ENCODE data around the gene FZR1. TPM values are rescaled to one million over a fixed set of nuclear protein-coding genes. Genes with fewer than 3 reads are reported as not detected.

Gene FZR1
- total and polyA plus RNA-seq, 9 of the 15 experiments (the other 6 are each of a cell fraction or from before 2014, with no cell fraction given): 0.18 to 48.0 (median 22.2) TPM

- TF ChIP-seq, protein P1, sequence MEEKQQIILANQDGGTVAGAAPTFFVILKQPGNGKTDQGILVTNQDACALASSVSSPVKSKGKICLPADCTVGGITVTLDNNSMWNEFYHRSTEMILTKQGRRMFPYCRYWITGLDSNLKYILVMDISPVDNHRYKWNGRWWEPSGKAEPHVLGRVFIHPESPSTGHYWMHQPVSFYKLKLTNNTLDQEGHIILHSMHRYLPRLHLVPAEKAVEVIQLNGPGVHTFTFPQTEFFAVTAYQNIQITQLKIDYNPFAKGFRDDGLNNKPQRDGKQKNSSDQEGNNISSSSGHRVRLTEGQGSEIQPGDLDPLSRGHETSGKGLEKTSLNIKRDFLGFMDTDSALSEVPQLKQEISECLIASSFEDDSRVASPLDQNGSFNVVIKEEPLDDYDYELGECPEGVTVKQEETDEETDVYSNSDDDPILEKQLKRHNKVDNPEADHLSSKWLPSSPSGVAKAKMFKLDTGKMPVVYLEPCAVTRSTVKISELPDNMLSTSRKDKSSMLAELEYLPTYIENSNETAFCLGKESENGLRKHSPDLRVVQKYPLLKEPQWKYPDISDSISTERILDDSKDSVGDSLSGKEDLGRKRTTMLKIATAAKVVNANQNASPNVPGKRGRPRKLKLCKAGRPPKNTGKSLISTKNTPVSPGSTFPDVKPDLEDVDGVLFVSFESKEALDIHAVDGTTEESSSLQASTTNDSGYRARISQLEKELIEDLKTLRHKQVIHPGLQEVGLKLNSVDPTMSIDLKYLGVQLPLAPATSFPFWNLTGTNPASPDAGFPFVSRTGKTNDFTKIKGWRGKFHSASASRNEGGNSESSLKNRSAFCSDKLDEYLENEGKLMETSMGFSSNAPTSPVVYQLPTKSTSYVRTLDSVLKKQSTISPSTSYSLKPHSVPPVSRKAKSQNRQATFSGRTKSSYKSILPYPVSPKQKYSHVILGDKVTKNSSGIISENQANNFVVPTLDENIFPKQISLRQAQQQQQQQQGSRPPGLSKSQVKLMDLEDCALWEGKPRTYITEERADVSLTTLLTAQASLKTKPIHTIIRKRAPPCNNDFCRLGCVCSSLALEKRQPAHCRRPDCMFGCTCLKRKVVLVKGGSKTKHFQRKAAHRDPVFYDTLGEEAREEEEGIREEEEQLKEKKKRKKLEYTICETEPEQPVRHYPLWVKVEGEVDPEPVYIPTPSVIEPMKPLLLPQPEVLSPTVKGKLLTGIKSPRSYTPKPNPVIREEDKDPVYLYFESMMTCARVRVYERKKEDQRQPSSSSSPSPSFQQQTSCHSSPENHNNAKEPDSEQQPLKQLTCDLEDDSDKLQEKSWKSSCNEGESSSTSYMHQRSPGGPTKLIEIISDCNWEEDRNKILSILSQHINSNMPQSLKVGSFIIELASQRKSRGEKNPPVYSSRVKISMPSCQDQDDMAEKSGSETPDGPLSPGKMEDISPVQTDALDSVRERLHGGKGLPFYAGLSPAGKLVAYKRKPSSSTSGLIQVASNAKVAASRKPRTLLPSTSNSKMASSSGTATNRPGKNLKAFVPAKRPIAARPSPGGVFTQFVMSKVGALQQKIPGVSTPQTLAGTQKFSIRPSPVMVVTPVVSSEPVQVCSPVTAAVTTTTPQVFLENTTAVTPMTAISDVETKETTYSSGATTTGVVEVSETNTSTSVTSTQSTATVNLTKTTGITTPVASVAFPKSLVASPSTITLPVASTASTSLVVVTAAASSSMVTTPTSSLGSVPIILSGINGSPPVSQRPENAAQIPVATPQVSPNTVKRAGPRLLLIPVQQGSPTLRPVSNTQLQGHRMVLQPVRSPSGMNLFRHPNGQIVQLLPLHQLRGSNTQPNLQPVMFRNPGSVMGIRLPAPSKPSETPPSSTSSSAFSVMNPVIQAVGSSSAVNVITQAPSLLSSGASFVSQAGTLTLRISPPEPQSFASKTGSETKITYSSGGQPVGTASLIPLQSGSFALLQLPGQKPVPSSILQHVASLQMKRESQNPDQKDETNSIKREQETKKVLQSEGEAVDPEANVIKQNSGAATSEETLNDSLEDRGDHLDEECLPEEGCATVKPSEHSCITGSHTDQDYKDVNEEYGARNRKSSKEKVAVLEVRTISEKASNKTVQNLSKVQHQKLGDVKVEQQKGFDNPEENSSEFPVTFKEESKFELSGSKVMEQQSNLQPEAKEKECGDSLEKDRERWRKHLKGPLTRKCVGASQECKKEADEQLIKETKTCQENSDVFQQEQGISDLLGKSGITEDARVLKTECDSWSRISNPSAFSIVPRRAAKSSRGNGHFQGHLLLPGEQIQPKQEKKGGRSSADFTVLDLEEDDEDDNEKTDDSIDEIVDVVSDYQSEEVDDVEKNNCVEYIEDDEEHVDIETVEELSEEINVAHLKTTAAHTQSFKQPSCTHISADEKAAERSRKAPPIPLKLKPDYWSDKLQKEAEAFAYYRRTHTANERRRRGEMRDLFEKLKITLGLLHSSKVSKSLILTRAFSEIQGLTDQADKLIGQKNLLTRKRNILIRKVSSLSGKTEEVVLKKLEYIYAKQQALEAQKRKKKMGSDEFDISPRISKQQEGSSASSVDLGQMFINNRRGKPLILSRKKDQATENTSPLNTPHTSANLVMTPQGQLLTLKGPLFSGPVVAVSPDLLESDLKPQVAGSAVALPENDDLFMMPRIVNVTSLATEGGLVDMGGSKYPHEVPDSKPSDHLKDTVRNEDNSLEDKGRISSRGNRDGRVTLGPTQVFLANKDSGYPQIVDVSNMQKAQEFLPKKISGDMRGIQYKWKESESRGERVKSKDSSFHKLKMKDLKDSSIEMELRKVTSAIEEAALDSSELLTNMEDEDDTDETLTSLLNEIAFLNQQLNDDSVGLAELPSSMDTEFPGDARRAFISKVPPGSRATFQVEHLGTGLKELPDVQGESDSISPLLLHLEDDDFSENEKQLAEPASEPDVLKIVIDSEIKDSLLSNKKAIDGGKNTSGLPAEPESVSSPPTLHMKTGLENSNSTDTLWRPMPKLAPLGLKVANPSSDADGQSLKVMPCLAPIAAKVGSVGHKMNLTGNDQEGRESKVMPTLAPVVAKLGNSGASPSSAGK (IDR thresholded peaks at IDR 0.05): no peak
- no peak for TF ChIP-seq GTF2A2 (tag; IDR thresholded peaks at IDR 0.05)
- 0 out of 2 replicates have a peak, but pooled peaks have one; percentile 79 for TF ChIP-seq DPF2 (IDR thresholded peaks at IDR 0.05)
- TF ChIP-seq BCOR (IDR thresholded peaks at IDR 0.05): no peak
- no peak for TF ChIP-seq PBX2 (CRISPR knock-in tag; IDR thresholded peaks at IDR 0.05; ENCODE audit: low read depth)
- TF ChIP-seq PBX2 (tag; conservative IDR thresholded peaks at IDR 0.05; ENCODE audit: low read depth): 0 out of 2 replicates have a peak, but pooled peaks have one; percentile 45
- TF ChIP-seq, protein P2, sequence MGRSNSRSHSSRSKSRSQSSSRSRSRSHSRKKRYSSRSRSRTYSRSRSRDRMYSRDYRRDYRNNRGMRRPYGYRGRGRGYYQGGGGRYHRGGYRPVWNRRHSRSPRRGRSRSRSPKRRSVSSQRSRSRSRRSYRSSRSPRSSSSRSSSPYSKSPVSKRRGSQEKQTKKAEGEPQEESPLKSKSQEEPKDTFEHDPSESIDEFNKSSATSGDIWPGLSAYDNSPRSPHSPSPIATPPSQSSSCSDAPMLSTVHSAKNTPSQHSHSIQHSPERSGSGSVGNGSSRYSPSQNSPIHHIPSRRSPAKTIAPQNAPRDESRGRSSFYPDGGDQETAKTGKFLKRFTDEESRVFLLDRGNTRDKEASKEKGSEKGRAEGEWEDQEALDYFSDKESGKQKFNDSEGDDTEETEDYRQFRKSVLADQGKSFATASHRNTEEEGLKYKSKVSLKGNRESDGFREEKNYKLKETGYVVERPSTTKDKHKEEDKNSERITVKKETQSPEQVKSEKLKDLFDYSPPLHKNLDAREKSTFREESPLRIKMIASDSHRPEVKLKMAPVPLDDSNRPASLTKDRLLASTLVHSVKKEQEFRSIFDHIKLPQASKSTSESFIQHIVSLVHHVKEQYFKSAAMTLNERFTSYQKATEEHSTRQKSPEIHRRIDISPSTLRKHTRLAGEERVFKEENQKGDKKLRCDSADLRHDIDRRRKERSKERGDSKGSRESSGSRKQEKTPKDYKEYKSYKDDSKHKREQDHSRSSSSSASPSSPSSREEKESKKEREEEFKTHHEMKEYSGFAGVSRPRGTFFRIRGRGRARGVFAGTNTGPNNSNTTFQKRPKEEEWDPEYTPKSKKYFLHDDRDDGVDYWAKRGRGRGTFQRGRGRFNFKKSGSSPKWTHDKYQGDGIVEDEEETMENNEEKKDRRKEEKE (IDR thresholded peaks at IDR 0.05; ENCODE audit: borderline replicate concordance in 1 of 2, control insufficient read depth in 1 of 2, low read depth in 2 of 2, low read length in 1 of 2): no peak
- peak; percentile 35; the same call in 1 of the 2 replicates for TF ChIP-seq TEAD4 (IDR thresholded peaks at IDR 0.05; ENCODE audit: low read length)
- TF ChIP-seq TEAD4 (CRISPR knock-in tag; IDR thresholded peaks at IDR 0.05; ENCODE audit: borderline replicate concordance): no peak
- TF ChIP-seq ZNF717 (CRISPR knock-in tag; IDR thresholded peaks at IDR 0.05): no peak
- TF ChIP-seq ZNF79 (CRISPR knock-in tag; IDR thresholded peaks at IDR 0.05; ENCODE audit: low read depth): no peak
- TF ChIP-seq GATA2 (CRISPR knock-in tag; IDR thresholded peaks at IDR 0.05): no peak
These were observed 15.0 kb downstream of the FZR1 start (continued) for GRCh38 chr19:3521104-3521445.
